Measurements from ENCODE around the gene GALNT15.

Gene GALNT15

GRCh38 chr3:16150285-16150684 is 24.2 kb upstream of the GALNT15 start:
- DNase-seq (ENCODE audit: extremely low read depth in 1 of 2, low read depth in 1 of 2) = no peak

GRCh38 chr3:16151109-16151508 is 23.4 kb upstream of the GALNT15 start:
- DNase-seq (ENCODE audit: extremely low read depth in 1 of 2, low read depth in 1 of 2) = no peak

GRCh38 chr3:16168211-16168610 is 6.3 kb upstream of the GALNT15 start:
- no peak for DNase-seq (ENCODE audit: extremely low read depth in 1 of 2, low read depth in 1 of 2)

- DNase-seq (ENCODE audit: extremely low read depth in 1 of 2, low read depth in 1 of 2) = no peak
These were observed 3.5 kb upstream of the GALNT15 start for GRCh38 chr3:16171009-16171408.

GRCh38 chr3:16171825-16172224 is 2.7 kb upstream of the GALNT15 start:
- no peak for DNase-seq (ENCODE audit: extremely low read depth in 1 of 2, low read depth in 1 of 2)

GRCh38 chr3:16173283-16174025 is 1.0 kb upstream of the GALNT15 start:
- DNase-seq (ENCODE audit: extremely low read depth in 1 of 2, low read depth in 1 of 2) = no peak

GRCh38 chr3:16174026-16174355 is 489 bp upstream of the GALNT15 start:
- DNase-seq (ENCODE audit: extremely low read depth in 1 of 2, low read depth in 1 of 2) = no peak

GRCh38 chr3:16174976-16175901 is 759 bp downstream of the GALNT15 start:
- no peak for DNase-seq (ENCODE audit: extremely low read depth in 1 of 2, low read depth in 1 of 2)

GRCh38 chr3:16176391-16177030 is 2.0 kb downstream of the GALNT15 start:
- no peak for DNase-seq (ENCODE audit: extremely low read depth in 1 of 2, low read depth in 1 of 2)

GRCh38 chr3:16177382-16177781 is 2.9 kb downstream of the GALNT15 start:
- DNase-seq (ENCODE audit: extremely low read depth in 1 of 2, low read depth in 1 of 2) = no peak

GRCh38 chr3:16177962-16178627 is 3.6 kb downstream of the GALNT15 start:
- peak in 1 of 2 donors; percentile 34 for DNase-seq (ENCODE audit: extremely low read depth in 1 of 2, low read depth in 1 of 2)

- no peak for DNase-seq (ENCODE audit: extremely low read depth in 1 of 2, low read depth in 1 of 2)
These were observed 4.1 kb downstream of the GALNT15 start for GRCh38 chr3:16178628-16178988.

- DNase-seq (ENCODE audit: extremely low read depth in 1 of 2, low read depth in 1 of 2) = no peak
These were observed 4.8 kb downstream of the GALNT15 start for GRCh38 chr3:16179261-16179660.

- DNase-seq (ENCODE audit: extremely low read depth in 1 of 2, low read depth in 1 of 2) = no peak
These were observed 5.6 kb downstream of the GALNT15 start for GRCh38 chr3:16179771-16180736.

GRCh38 chr3:16180737-16181134 is 6.3 kb downstream of the GALNT15 start:
- no peak for DNase-seq (ENCODE audit: extremely low read depth in 1 of 2, low read depth in 1 of 2)

- no peak for DNase-seq (ENCODE audit: extremely low read depth in 1 of 2, low read depth in 1 of 2)
These were observed 6.9 kb downstream of the GALNT15 start for GRCh38 chr3:16181361-16181760.

- no peak for DNase-seq (ENCODE audit: extremely low read depth in 1 of 2, low read depth in 1 of 2)
These were observed 7.7 kb downstream of the GALNT15 start for GRCh38 chr3:16182183-16182582.

- DNase-seq (ENCODE audit: extremely low read depth in 1 of 2, low read depth in 1 of 2) = no peak
These were observed 8.1 kb downstream of the GALNT15 start for GRCh38 chr3:16182612-16183011.

GRCh38 chr3:16183082-16183481 is 8.6 kb downstream of the GALNT15 start:
- DNase-seq (ENCODE audit: extremely low read depth in 1 of 2, low read depth in 1 of 2) = no peak

Data from activated CD8-positive, alpha-beta memory T cell treated with anti-CD3 and anti-CD28 coated beads for 1 hour (primary cell).